Suprapubic skin (tissue), 3 donors: Measurements from ENCODE around the gene DEXI.

Experiments used
- CTCF ChIP-seq, 2 donors: fragments of 200-600 bp in 1 of 2; fragments of 450-650 bp in 1 of 2; sonication (generic) in 1 of 2; IDR thresholded peaks; one replicate each; pipeline ENCODE4 v1.5.1; 2016 to 2019; ENCODE audit warnings: antibody characterized with exemption in 2 of 2, mild to moderate bottlenecking in 1 of 2, moderate library complexity in 1 of 2
- POLR2A ChIP-seq, 2 donors: fragments of 450-650 bp; IDR thresholded peaks; one replicate each; pipeline ENCODE4 v1.6.1; 2017; ENCODE audit warnings: antibody characterized with exemption in 2 of 2, mild to moderate bottlenecking in 2 of 2, moderate library complexity in 2 of 2

GRCh38 chr16:10961231-10961630 lies 19.0 kb upstream of the DEXI start:
- TF ChIP-seq CTCF (IDR thresholded peaks at IDR 0.05): no peak
- TF ChIP-seq POLR2A (IDR thresholded peaks at IDR 0.05): no peak
